Activated CD4-positive, alpha-beta T cell treated with anti-CD3 and anti-CD28 coated beads, Interleukin-2, amount 10 ng/mL, durations not matched to agents 7 days and 5 days (primary cell): ENCODE data around the gene ST7L. TPM values are rescaled to one million over a fixed set of nuclear protein-coding genes. Genes with fewer than 3 reads are reported as not detected.
A peak's percentile ranks its signal among the peaks of the same experiment; 100 is the strongest.

Source experiments
- CTCF ChIA-PET: fragments of 350-600 bp; sonication (Branson Sonifier 250); formaldehyde crosslinking; loops from one replicate; lab custom pipeline; 2021; ENCODE audit warnings: antibody characterized with exemption; lab: Charles Lee
- POLR2A ChIA-PET: fragments of 350-600 bp; sonication (Branson Sonifier 250); formaldehyde crosslinking; loops from one replicate; lab custom pipeline; 2021; ENCODE audit warnings: antibody characterized with exemption; lab: Charles Lee
- DNase-seq: peaks from one replicate; pipeline ENCODE4 v3.0.0-alpha.2; 2020
- H3K27ac Mint-ChIP-seq: one replicate; pipeline ENCODE4 v1.8.0; 2021; ENCODE audit warnings: mild to moderate bottlenecking, moderate library complexity, mixed read lengths
- H3K27me3 Mint-ChIP-seq: one replicate; pipeline ENCODE4 v1.8.0; 2021; ENCODE audit warnings: mixed read lengths
- H3K36me3 Mint-ChIP-seq: one replicate; pipeline ENCODE4 v1.8.0; 2021; ENCODE audit warnings: low read depth, mixed read lengths
- H3K4me1 Mint-ChIP-seq: one replicate; pipeline ENCODE4 v1.8.0; 2021; ENCODE audit warnings: mixed read lengths
- H3K4me3 Mint-ChIP-seq: one replicate; pipeline ENCODE4 v1.8.0; 2021; ENCODE audit warnings: mild to moderate bottlenecking, moderate library complexity, mixed read lengths
- H3K9me3 Mint-ChIP-seq: one replicate; pipeline ENCODE4 v1.8.0; 2021; ENCODE audit warnings: mixed read lengths
- total RNA-seq, 2 experiments: library from RNA; stranded (reverse); gene quantifications; one replicate each; pipeline ENCODE4 v1.2.3, GENCODE V29; 2021

Gene ST7L
- total RNA-seq, 2 experiments from 2014 or later = 13.8 to 18.5 TPM

DNA sequence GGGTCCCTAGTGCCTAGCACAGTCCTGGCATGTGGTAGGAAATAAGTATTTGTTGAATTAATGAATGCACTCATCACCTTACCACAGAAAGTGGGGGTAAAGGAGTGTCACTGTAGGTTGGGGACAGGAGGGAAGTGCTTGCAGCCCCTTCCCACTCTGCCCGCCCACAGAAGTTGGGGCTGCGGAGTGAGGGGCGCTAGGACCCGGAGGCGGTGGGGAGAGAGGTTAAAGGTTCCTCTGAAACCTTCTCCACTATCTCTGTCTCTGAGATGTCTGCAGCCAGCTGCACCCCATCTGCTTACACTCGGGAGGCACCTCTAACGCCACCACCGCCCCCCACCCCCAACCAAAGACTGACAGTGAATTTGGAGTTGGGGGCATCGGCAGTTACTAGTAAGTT is 111.6 kb downstream of the ST7L start:
- DNase-seq = no peak
- peaks cover 64% of the 10 kb centered on the region for H3K27me3 Mint-ChIP-seq
- H3K9me3 Mint-ChIP-seq = no peaks in the 10 kb centered on the region
- peaks cover 7% of the 10 kb centered on the region for H3K4me1 Mint-ChIP-seq
- H3K4me3 Mint-ChIP-seq = peak overlapping the region; percentile 68
- CTCF ChIA-PET = no interaction called here
- no peak overlapping the region for H3K27ac Mint-ChIP-seq
- POLR2A ChIA-PET = no interaction called here
- H3K36me3 Mint-ChIP-seq = no peaks in the 10 kb centered on the region

DNA sequence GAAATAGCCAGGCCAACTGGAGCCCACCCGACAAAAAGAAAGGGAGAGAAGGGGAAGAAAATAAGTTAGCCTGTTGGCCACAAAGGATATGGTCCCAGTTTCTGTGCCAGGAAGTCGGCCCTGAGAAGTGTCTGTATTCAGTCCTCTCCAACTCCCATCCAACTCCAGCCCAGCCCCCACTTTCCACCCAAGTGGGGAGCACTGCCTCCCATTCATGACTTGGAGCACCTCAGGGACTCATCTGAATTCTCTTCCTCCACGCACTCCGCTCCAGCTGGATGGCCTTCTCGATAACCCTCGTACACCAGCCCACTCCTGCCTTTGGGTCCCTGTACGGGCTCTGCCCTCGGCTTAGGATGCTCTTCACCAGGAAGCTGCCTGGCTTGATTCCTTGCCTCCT is 112.2 kb downstream of the ST7L start:
- DNase-seq = no peak
- Mint-ChIP-seq H3K4me3 (no peak overlapping the region), H3K27me3 (peaks cover 65% of the 10 kb centered on the region), H3K36me3 (no peaks in the 10 kb centered on the region), H3K9me3 (no peaks in the 10 kb centered on the region), H3K4me1 (peaks cover 9% of the 10 kb centered on the region), H3K27ac (no peak overlapping the region)
- CTCF ChIA-PET = no interaction called here
- POLR2A ChIA-PET = no interaction called here

DNA sequence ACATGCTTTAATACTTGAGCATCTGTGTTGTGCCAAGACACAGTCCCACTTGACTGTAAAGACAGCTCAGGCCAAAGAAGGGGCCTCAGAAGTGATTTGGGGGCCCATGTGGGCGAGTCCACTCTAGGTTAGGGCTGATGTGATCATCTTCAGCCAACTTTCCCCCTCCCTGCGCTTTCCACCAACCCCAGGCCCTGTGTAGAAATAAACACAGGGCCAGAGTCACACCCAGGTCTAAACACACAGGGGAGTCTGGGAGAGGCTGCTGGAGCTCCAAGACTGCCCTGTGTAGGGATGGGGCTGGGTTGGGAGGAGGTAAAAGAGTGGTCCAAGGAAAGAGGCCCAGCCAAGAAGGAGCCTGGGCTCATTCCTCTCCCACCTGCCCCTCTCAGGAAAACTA is 112.6 kb downstream of the ST7L start:
- Mint-ChIP-seq H3K4me3 (no peak overlapping the region), H3K4me1 (peaks cover 9% of the 10 kb centered on the region), H3K9me3 (no peaks in the 10 kb centered on the region), H3K27me3 (peaks cover 65% of the 10 kb centered on the region), H3K27ac (no peak overlapping the region), H3K36me3 (no peaks in the 10 kb centered on the region)
- ChIA-PET POLR2A (no interaction called here), CTCF (no interaction called here)
- no peak for DNase-seq

DNA sequence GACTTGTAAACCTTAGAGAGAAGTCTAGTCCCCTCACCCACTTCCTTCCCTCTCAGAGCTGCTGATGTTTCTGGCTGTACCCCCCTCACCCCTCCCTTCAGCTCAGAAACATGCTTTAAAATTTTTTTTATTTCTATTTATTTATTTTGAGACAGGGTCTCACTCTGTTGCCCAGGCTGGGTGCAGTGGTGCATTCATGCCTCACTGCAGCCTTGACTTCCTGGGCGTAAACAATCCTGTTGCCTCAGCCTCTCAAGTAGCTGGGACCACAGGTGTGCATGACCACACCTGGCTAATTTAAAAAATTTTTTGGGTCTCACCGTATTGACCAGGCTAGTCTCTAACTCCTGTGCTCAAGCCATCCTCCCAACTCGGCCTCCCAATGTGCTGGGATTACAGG is 113.1 kb downstream of the ST7L start:
- DNase-seq = no peak
- POLR2A ChIA-PET = no interaction called here
- no peak overlapping the region for H3K27ac Mint-ChIP-seq
- no peaks in the 10 kb centered on the region for H3K9me3 Mint-ChIP-seq
- peaks cover 68% of the 10 kb centered on the region for H3K27me3 Mint-ChIP-seq
- H3K36me3 Mint-ChIP-seq = no peaks in the 10 kb centered on the region
- H3K4me3 Mint-ChIP-seq = no peak overlapping the region
- peaks cover 9% of the 10 kb centered on the region for H3K4me1 Mint-ChIP-seq
- CTCF ChIA-PET = interaction anchor here (0.6 kb wide), 1 partner anchor 30 kb away, joined by 3 read pairs; no protein-coding TSS in a partner anchor

DNA sequence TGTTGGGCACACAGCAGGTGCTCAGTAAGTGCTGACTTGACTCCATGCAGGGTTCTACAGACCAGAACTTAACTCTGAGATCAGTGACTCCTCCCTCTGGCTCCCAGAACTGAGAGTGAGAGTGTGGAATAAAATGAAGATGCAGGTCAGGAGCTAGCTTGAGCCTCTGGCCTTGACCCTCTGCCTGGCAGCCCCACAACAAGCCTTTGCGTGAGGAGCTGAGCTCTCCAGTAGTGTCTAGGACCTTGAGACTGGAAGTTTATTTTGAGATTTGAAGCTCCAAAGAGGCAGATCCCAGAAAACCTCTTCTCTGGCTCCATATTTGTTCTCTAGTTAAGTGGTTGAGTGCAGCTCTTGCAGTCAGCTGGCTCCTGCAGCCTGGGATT is 113.5 kb downstream of the ST7L start:
- POLR2A ChIA-PET = interaction anchor here (0.5 kb wide), 1 partner anchor 114 kb away, joined by 3 read pairs; the partner anchor contains the start of gene CAPZA1
- Mint-ChIP-seq H3K4me3 (no peak overlapping the region), H3K36me3 (no peaks in the 10 kb centered on the region), H3K27me3 (peaks cover 63% of the 10 kb centered on the region), H3K4me1 (peaks cover 9% of the 10 kb centered on the region), H3K9me3 (no peaks in the 10 kb centered on the region), H3K27ac (no peak overlapping the region)
- no peak for DNase-seq
- CTCF ChIA-PET = interaction anchor here (0.6 kb wide), 3 partner anchors 9 to 863 kb away, joined by 3 read pairs; no protein-coding TSS in a partner anchor

DNA sequence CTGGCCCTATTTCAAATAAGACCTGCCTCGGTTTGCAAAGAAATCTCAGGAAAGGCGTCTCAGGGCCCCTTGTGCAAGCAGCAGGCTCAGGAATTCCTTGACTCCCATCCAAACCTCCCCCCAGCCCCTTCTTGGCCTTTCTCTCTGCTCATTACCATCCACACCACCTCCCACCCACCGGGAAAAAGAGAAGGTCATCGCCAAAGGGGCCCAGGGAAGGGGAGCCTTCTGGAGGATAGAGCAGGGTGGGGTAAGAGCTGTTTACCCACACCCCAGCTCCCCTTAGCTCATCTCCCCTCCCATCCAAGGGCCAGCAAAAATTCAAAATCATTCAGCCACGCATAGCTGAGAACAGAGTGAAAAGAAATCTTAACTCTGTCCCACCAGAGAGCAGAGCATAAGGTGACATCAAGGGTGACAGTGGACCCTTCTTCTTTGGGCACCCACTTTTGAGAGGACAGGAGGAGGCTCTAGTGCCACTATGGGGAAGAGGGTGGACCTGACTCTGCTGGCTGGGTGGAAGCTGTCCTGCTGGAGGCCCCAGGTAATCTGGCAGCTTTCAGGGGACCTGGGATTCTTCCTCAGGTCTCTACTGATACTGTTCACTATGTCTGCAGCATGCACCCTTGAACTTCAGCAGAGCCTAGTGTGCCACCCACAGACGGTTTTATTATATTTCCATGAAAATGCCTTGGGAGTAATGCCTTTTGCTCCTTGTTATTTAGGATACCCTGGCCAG is 114.1 kb downstream of the ST7L start:
- no peaks in the 10 kb centered on the region for H3K9me3 Mint-ChIP-seq
- H3K4me3 Mint-ChIP-seq = no peak overlapping the region
- ChIA-PET CTCF (interaction anchor here (0.6 to 1.2 kb wide), 4 partner anchors 9 to 862 kb away, joined by 3 read pairs; no protein-coding TSS in a partner anchor), POLR2A (interaction anchor here (0.5 kb wide), 1 partner anchor 114 kb away, joined by 3 read pairs; the partner anchor contains the start of gene CAPZA1)
- no peaks in the 10 kb centered on the region for H3K36me3 Mint-ChIP-seq
- H3K27me3 Mint-ChIP-seq = peaks cover 60% of the 10 kb centered on the region
- H3K27ac Mint-ChIP-seq = no peak overlapping the region
- H3K4me1 Mint-ChIP-seq = peaks cover 9% of the 10 kb centered on the region
- DNase-seq = no peak

DNA sequence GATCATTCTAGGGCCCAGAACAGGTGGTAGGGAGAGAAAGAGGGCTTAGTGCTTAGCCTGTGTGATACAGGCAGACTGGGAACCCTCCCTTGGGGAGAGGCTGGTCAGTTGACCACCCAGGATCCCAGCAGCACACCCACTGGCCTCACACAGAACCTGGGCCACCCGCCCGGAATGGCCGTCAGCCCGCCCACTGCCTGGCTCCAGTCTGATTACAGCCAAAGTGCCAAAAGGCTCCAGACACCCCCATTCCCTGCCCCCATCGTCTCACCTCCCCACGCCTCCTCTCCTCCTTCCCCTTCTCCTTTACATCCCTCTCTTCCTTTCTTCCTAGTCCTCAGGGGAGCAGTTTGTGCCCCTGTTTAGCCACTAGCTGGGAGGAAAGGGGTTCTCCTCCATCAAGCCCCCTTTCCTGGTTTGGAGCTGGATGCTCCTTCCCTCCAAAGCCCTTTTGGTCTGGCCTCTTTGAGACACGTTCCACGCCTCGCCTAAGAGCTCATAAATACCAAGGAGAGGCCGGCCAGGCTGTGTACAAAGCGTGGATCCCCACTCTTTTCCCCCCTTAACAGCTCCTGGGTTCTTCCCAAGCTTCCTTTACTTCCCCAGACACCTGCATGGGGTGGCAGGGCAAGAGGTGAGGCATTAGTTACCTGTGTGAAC is 114.8 kb downstream of the ST7L start:
- Mint-ChIP-seq H3K27me3 (peaks cover 61% of the 10 kb centered on the region), H3K4me3 (no peak overlapping the region), H3K4me1 (peaks cover 9% of the 10 kb centered on the region), H3K27ac (no peak overlapping the region), H3K9me3 (no peaks in the 10 kb centered on the region), H3K36me3 (no peaks in the 10 kb centered on the region)
- ChIA-PET CTCF (interaction anchor here (0.7 to 1.2 kb wide), 2 partner anchors 11 to 18 kb away, joined by 3 read pairs; no protein-coding TSS in a partner anchor), POLR2A (no interaction called here)
- DNase-seq = no peak

DNA sequence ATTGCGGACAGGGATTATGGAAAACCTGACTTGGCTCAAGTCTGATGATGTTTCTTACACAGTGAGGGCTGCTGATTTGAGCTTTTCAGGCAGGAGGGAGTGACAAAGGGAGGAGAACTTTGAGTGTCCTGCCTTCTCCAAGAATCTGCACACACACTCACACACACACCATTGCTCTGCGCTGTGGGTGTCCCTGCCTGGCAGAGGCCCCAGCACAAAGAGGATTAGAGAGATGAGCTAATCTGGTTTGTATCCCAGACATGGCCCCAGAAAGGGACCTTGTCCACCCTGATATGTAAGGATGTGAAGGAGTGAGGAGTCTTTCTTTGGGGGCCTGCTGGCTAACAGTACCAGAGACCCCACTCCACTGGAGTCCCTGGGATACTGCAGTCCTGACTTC is 116.1 kb downstream of the ST7L start:
- Mint-ChIP-seq H3K27ac (no peak overlapping the region), H3K9me3 (no peaks in the 10 kb centered on the region), H3K27me3 (peaks cover 66% of the 10 kb centered on the region), H3K4me1 (peaks cover 5% of the 10 kb centered on the region), H3K36me3 (no peaks in the 10 kb centered on the region), H3K4me3 (no peak overlapping the region)
- CTCF ChIA-PET = interaction anchor here (1.2 to 1.9 kb wide), 5 partner anchors 11 to 208 kb away, joined by 3 to 6 read pairs (median 4); no protein-coding TSS in a partner anchor
- no peak for DNase-seq
- POLR2A ChIA-PET = no interaction called here

DNA sequence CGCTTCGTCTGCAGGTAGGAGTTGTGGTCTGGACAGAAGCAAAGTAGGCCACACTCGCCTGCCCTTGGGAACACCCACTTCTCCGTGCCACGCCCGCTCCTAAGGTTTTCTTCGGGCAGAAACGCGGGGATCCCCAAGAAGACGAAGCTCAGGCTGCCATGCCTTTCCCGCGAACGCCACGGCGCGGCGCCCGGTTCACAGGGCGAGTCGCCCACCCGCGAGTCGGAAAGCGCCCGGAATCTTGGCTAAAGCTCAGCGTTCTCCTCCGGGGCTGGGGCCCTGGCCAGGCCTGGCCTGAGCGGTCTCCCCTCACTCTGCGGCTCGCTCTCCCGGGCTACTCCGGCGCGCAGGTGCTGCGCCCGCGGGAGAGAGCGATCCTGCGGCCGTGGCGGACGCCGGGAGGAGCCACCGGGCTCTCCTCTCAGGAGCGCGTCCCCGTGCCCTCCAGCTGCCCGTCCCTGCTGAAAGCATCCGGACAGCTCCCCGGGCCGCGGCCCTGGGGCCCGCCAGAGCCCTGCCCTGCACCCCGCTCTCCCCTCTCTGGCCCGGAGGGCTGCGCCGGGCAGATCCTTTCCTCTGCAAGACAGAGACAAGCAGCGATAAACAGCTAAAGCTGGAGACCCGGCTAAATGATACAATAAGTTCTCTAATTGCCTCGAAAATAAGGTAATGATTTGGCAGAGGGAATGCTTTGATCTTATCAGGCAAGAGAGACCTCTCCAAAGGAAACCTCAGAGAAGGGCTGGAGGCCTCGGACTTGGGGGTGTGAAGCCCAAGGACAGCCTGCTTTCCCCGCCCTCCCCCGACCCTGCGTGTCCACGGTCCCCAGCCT is 116.9 kb downstream of the ST7L start:
- Mint-ChIP-seq H3K27ac (no peak overlapping the region), H3K36me3 (no peaks in the 10 kb centered on the region), H3K27me3 (peaks cover 68% of the 10 kb centered on the region), H3K4me1 (peaks cover 3% of the 10 kb centered on the region), H3K4me3 (peak overlapping the region; percentile 52), H3K9me3 (no peaks in the 10 kb centered on the region)
- CTCF ChIA-PET = interaction anchor here (0.6 to 1.9 kb wide), 17 partner anchors 9 to 303 kb away, joined by 3 to 6 read pairs (median 3); no protein-coding TSS in a partner anchor
- POLR2A ChIA-PET = no interaction called here
- DNase-seq = peak; percentile 57

DNA sequence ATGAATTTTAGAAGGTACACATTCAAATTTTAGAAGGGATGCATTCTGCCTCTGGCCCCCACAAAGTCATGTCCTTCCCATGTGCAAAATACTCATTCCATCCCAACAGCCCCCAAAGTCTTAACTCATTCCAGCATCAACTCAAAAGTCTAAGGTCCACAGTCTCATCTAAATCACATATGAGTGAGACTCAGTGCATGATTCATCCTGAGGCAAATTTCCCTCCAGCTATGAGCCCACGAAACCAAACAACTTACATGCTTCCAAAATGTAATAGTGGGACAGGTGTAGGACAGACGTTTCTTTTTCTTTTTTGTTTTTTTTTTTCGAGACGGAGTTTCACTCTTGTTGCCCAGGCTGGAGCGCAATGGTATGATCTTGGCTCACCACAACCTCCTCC is 122.7 kb downstream of the ST7L start:
- no peak for DNase-seq
- Mint-ChIP-seq H3K9me3 (no peaks in the 10 kb centered on the region), H3K27me3 (peaks cover 46% of the 10 kb centered on the region), H3K4me1 (peaks cover 1% of the 10 kb centered on the region), H3K27ac (no peak overlapping the region), H3K36me3 (no peaks in the 10 kb centered on the region), H3K4me3 (no peak overlapping the region)
- ChIA-PET POLR2A (interaction anchor here (0.7 kb wide), 1 partner anchor 113 kb away, joined by 4 read pairs; no protein-coding TSS in a partner anchor), CTCF (interaction anchor here (0.6 kb wide), 1 partner anchor 18 kb away, joined by 3 read pairs; no protein-coding TSS in a partner anchor)

DNA sequence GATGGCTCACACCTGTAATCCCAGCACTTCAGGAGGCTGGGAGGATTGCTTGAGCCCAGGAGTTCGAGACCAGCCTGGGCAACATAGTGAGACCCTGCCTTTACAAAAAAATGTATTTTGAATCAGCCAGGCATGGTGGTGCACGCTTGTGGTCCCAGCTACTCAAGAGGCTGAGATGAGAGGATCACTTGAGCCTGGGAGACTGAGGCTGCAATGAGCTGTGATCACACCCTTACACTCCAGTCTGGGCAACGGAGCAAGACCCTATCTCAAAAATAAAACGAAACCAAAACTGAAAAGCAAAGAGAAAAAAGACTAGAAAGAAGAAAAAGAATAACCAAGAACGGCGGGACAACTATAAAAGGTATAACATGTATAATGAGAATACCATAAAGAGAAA is 125.6 kb downstream of the ST7L start:
- no peak for DNase-seq
- H3K27me3 Mint-ChIP-seq = peaks cover 31% of the 10 kb centered on the region
- ChIA-PET POLR2A (no interaction called here), CTCF (no interaction called here)
- H3K9me3 Mint-ChIP-seq = no peaks in the 10 kb centered on the region
- no peak overlapping the region for H3K4me3 Mint-ChIP-seq
- H3K36me3 Mint-ChIP-seq = no peaks in the 10 kb centered on the region
- H3K4me1 Mint-ChIP-seq = peaks cover 1% of the 10 kb centered on the region
- H3K27ac Mint-ChIP-seq = no peak overlapping the region

DNA sequence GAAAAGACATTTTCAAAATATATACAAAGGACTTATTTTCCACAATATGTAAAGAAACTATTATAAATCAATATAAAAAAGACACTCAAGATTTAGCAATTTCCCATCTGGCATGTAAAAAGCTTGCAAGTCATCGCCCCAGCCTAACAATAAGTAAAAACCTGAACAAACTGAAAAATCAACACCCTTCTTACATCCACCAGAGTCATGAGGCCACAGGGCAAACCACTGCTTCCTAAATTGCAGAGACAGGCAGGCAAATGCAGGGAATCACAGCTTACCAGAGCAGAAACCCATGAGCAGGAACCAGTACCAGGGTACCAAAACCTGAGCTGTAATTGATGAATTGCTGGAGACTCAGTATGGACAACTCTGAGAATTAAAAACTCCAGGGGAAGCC is 126.9 kb downstream of the ST7L start:
- POLR2A ChIA-PET = no interaction called here

More for the DNA sequence above, 126.9 kb downstream of the ST7L start:
- Mint-ChIP-seq H3K9me3 (no peaks in the 10 kb centered on the region), H3K27ac (no peak overlapping the region), H3K4me1 (peaks cover 1% of the 10 kb centered on the region), H3K4me3 (no peak overlapping the region), H3K27me3 (peaks cover 26% of the 10 kb centered on the region), H3K36me3 (no peaks in the 10 kb centered on the region)
- CTCF ChIA-PET = interaction anchor here (0.9 kb wide), 1 partner anchor 180 kb away, joined by 3 read pairs; no protein-coding TSS in a partner anchor
- DNase-seq = no peak
